SU-DHL-6 (cell line): ENCODE data around the gene ZSWIM7.

Source experiments
- CTCF ChIP-seq: fragments of 200-600 bp; sonication (generic); IDR thresholded peaks from one replicate; pipeline ENCODE4 v1.5.1; 2017; ENCODE audit warnings: antibody characterized with exemption, mild to moderate bottlenecking, low read length, moderate library complexity; ENCODE audit not compliant: insufficient read depth, poor library complexity, severe bottlenecking
- EZH2phosphoT487 ChIP-seq: fragments of 200-600 bp; sonication (generic), shearing (Covaris generic); conservative IDR thresholded peaks from 2 replicates; pipeline ENCODE4 v1.6.1; 2018; ENCODE audit warnings: mild to moderate bottlenecking, antibody characterized with exemption, low read length, moderate library complexity, mixed read lengths

- TF ChIP-seq CTCF: no peak
- TF ChIP-seq EZH2phosphoT487: no peak
These were observed 33.2 kb downstream of the ZSWIM7 start for GRCh38 chr17:15966183-15966878.
